ENCODE measurements around the gene GGT6. TPM values are rescaled to one million over a fixed set of nuclear protein-coding genes. Genes with fewer than 3 reads are reported as not detected.

GGT6 gene
- polyA plus RNA-seq, 10 donors, result 0.10 to 2.1 (median 0.15) TPM; not detected in 1

DNA sequence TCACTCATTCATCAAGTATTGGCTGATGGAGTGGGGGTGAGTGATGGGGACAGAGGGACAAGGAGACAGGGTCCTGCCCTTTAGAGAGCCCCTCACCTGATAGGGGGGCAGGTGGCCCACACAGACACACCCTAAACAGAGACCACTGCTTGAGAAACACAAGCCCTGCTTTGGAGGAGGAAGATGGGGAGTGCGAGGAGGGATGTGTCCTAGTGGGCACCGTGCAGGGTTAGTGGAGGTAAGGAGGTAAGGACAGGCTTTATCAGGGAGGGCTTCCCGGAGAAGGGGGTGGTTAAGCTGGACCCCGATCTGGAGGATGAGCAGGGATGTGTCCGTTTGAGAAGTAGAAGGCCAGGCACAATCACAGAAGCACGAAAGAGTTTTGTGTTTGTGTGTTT is 15.8 kb upstream of the GGT6 start:
- DNase-seq, result no peak

DNA sequence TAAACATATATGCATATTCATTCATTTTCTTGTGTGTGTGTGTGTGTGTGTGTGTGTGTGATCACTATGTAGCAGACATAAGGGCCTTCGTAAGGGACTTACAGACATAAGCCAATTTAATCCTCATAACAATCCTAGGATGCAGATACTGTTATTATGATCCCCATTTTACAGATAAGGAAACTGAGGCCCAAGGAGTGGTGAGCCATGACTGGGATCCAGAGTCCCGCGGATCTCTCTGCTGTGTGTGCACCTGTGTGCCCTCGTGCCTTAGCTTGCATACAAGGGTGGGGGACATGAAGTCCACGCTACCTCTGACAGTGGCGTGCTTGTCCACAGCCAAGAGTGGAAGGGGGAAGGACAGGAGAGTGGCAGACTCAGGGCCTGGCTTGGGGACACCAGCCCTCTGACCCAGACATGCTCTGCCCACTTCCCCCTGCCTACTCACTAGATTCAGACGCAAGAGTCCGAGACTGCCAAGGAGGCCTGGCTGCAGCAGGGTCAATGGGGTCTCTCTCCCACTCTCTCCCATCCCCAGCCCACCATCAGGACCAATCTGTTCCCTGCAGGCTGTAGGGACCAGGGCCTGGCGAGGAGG is 14.2 kb upstream of the GGT6 start:
- DNase-seq, result no peak

DNA sequence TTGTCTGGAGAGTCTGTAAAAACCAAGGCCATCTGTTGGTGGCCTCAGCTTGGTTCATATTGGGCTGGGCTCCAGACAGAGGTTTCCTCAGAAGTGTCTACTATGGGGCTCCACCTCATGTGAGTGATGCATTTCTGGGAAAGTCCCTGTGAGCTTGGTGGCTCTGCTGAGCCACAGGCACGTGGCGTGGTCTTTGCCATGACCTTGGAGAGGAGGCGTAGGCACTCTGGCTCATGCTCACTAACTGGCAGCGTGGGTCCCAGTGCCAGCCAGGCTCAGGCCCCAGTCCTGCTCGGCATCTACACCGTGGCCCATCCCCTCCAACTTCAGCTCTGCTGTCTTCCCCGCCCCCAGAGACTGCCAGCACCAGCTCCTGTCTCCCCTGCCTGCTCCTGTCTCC is 13.3 kb upstream of the GGT6 start:
- DNase-seq, result no peak

DNA sequence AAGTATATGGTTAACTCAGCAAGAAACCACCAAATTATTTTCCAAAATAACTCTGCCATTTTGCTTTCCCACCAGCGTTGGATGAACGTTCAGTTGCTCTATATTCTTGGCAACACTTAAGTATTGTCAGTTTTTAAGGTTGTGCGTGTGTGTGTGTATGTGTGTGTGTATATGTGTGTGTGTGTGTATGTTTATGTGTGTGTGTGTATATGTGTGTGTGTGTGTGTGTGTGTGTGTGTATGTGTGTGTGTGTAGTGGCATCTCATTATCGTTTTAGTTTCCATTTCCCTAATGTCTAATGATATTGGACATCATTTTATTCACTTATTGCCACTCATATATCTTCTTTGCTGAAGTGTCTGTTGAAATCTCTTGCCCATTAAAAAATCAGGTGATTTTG is 12.7 kb upstream of the GGT6 start:
- DNase-seq, result no peak

DNA sequence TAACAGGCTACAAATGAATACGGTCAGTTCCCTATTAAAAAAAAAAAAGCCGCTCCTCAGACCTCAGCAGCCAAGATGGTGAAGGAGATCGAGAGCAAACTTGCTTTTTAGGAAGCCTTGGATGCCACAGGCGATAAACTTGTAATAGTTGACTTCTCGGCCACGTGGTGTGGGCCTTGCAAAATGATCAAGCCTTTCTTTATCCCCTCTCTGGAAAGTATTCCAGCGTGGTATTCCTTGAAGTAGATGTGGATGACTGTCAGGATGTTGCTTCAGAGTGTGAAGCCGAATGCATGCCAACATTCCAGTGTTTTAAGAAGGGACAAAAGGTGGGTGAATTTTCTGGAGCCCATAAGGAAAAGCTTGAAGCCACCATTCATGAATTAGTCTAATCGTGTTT is 11.8 kb upstream of the GGT6 start:
- DNase-seq, result no peak

DNA sequence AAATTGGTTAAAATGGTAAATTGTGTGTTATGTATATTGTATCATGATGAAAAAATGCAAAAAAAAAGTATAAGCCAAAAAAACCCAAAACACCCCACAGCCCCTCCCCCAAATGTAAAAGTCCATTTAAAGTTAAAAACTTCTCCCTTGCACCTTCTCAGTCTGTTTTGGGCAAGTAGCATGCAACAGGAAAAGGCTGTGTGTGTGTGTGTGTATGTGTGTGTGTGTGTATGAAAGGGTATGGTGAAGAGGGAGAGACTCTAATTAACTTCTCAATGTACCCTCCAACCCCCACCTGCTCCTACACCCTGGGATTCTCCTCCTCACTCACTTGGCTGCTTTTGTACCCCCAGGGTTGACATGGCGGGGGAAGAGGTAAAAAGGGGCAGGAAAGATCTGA is 9.2 kb upstream of the GGT6 start:
- no peak for DNase-seq

DNA sequence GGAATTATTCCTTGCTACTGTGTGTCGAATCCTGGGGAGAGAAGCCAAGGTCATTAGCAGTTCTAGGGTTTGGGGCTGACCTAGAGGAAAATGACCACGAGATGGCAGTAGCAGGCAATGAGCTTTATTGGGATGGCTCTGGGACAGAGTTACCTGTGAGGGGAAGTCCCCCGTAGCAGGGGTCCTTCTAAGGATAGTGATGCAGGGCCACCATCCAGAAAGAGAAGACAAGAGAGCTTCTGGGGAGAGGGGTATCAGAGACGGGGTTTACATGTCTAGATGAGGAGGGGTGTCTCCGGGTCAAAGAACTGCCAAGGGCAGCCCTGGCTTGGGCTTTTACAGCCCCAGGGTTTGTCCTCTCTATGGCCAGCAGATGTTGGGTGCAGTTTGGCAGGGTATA is 6.4 kb upstream of the GGT6 start:
- DNase-seq, result peak in 2 of 3 donors; percentile 67 to 77

DNA sequence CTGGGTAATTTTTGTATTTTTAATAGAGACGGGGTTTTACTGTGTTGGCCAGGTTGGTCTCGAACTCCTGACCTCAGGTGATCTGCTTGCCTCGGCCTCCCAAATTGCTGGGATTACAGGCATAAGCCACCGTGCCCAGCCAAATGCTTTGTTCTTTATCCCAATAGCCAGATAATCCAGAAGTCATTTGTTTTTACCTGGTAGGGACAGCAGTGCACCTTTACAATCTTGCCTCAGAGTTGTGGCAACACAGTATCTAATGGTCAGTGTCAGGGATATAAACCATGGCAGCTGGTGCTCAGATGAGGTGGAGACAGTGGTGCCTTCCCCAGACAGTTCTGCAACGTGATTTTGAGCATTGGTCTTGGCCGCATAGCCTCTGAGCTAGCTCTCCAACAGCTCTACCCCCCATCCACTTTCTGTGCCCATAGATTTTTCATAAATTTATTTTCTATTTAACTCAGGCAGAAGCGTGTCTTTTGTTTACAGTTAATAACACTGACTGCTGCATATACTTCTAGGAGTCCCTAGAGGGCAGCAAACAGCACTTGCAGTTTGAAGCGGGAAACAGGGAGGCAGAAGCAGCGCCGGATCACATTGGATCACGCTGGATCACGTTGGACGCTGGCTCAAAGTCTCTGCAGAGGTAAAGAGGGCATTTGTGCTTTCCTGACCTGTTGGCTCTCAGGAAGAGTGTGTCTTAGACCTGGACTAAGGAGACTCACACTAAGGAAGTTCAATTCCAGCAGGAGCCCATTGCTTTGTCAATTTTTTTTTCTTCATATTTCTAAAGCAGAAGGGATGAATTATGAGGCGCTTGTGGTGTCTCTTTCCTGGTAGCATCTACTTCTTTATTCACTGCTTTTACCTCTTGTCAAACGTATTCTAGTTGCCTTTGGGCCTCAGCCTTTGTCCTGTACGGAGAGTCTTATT is 5.1 kb upstream of the GGT6 start:
- DNase-seq, result peak; percentile 60 to 85 (median 73)

DNA sequence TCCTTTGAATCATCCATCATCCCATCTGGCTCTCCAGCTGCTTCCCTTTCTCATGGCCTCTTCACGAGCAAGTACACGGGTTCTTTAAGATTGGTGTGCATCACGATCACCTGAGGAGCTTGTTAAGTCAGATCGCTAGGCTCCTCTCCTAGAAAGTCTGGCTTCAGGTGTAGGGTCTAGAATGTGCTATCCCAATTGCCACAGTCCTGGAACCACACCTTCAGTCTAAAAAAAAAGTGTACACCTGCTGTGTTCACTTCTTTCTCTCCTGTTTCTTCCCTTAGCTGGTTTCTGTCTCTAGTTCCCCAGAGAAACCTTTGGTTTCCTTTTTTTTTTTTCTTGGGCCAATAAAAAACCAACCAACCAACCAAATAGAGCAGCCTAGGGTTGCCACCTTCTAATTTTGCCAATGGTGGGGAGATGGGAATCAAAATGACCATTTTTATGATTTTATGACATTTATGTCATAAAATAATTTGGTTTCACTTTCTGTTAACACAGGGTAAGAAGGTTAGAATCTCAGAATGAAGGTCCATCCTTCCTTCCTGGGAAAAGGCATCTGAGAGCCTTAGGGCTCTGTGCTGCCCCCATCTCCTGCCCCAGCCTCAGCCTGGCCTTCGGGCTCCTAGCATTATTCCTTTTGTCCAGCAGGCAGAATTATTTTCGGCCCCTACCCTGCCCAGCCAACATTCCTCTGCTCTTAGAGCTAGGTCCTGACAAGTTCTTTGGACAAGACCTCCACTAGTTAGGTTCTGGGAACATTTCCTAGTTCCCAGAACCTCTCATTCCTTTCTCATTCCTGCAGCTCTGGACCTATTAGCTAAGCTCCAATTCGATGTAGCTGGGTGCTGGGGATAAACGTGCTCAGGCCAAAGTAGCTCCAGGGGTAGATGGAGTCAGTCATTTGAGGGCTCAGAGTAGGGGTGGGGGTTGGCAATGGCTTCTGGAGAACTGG is 1.9 kb upstream of the GGT6 start:
- no peak for DNase-seq

DNA sequence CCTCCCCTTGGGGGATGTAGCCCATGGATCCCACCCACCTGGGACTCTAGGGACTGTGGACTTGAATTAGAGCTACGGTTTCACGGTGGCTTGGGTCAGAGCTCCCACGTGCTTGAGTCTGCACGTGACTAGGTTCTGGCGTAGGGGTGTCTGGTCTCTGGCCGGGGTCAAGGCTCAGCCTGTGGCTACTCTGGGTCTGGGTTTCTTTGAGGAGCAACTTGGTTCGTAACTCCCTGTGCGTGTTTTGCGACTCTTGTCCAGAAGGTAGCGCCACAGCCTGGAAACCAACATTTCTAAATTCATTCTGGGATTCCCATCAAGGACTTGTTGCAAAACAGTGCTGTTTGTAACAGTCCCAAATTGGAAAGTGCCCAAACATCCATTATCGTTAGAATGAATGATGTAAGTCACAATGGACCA is 470 bp upstream of the GGT6 start:
- DNase-seq, result peak in 1 of 3 donors; percentile 52

DNA sequence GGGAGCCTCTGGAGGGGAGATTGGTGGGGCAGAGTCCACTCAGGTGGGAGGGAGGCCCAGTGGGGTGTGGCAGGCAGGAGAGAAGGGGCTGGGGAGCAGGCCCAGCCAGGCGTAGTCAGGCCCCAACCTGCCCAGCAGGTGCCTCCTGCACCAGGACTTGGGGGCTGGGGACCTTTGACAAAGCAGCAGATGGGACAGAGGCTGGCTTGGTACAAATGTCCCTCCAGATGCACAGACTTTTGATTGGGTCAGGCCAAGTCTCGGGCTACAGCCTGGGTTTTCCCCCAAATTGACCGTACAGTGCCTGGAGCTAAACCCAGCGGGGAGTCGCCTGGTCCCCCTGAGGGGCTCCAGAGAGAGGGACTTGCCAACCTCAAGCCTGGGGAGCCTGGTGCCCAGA is 411 bp downstream of the GGT6 start:
- DNase-seq, result no peak

DNA sequence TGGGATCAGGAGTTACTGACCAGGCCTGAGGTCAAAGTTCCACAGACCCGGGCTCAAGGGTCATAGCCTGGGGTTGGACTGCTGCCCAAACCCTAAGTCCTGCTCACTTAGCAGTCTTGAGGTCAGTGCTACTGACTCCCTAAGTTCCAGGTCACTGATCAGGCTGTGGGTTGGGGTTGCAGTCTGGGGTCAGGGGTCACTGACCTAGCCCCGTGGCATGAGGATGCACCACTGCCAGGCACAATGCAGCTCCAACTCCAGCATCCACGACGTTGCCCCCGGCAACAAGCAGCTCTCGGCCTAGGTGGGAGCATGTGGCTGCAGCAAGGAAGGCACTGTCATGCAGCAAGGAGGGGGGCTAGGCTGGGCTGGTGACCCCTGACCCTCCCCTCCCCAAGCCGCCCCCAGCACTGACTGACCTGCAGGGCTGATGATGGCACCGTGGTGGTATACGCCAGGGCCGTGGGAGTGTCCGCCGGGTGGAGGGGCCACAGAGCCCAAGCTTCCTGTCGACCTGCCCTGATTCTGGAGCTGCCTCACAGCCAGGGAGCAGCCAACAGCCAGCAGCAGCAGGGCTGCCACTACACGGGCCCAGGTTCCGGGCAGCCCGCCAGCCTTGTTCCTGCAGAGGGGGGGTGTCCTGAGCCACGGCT is 1.1 kb downstream of the GGT6 start:
- no peak for DNase-seq

DNA sequence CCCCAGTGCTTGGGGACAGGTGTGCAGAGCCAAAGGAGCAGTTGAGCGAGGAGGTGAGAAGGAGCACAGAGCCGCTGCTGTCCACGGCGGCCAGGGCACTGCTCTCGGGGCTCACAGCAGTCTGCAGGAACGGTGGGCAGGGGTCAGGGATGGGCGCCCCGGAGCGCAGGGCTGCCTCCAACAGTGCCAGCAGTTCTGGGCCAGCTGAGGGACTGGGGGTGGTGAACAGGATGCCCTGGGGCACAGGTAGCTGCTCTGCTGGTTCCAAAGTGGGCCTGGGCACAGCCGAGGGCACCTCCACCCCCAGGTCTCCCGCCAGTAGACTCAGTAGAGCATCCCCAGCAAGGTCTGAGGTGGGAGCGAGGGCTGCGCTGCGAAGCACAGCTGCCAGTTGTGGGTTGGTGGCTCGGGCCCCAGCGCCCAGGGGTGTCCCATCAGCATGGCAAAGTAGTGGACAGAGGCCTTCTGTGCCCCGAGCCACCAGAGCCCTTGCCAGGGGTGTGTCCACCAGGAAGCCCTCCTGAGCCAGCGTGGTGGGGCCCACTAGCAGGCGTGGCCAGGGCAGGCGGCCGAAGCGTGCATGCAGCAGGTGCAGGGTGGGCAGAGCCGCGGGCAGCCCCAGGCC is 1.9 kb downstream of the GGT6 start:
- no peak for DNase-seq

DNA sequence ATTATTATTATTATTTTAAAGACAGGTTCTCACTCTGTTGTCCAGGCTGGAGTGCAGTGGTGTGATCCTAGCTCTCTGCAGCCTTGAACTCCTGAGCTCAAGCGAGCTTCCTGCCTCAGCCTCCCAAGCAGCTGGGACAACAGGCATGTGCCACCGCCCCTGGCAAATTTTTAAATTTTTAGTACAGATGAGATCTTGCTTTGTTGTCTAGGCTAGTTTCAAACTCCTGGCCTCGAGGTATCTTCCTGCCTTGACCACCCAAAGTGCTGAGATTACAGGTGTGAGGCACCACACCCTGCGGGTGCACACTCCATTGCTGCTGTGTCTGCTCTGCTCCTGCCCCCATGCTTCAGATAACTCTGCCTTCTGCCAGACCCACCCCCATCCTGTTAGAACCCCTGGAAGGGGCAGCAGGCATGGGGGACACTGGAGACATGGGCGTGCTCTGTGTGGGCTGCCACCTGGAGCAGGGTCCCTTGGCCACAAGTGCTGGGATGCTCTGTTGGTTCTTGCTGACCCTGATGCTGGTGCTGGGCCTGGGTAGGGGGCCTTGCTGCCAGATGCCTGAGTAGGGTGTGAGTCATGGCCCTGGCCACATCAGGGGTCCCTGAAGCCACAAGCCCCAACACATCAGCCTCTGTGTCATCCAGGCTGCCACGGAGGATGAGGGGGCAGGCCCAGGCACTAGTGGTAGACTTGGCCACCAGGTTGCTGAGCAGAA is 2.6 kb downstream of the GGT6 start:
- DNase-seq, result no peak

DNA sequence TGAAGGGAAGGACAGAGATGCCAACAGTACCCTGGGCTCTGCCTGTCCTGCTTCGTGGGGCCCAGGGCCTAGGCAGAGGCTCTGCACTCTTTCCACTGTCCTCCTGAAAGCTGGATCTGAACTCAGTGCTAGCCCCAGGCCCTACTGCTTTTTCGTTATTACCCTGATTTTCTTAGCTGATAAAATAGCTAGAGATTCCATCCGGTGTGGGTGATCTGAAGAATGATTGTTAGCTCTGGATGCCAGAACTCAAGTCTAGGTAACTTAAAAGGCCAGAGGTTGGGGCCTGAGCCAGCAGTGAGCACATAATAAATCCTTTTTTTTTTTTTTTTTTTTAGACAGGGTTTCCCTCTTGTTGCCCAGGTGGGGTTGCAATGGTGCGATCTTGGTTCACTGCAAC is 3.4 kb downstream of the GGT6 start:
- no peak for DNase-seq

DNA sequence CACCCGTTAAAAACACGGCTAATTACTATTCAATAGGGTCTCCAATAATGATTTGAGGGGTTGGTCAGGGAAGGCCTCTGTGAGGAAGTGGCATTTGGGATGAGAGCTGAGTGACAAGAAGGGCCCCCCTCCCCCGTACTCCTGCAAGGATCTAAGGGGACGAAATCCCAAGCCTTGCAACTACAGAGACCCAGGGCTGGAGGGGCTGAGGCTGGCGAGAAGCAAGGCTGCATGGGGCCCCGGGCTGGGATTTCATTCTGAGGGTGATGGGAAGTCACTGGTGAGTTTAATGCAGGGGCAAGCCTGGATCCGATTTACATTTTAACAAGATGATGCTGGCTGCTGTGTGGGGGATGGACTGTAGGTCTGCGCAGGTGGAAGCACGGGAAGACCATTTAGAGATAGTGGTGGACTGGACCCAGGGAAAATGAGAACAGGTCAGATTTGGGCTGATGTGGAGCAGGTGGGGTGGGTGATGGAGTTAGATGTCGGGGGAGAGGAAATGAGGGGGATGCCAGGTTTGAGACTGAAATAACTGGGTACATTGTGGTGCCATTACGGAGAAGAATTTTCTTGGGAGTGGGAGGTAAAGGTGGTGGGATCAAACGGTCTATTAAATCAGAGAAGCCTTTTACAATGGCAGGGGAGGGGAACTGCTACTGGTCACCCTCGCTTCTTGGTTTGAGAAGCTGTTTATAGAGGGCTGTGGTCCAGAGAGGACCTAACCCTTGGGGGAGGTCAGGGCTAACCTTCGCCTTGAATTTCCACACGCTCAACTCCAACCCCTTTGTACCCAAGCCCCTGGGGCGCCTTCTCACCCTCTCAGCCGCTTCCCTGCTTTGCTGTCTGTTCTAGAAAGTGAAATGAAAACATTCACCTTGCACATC is 4.3 kb downstream of the GGT6 start:
- DNase-seq, result no peak

DNA sequence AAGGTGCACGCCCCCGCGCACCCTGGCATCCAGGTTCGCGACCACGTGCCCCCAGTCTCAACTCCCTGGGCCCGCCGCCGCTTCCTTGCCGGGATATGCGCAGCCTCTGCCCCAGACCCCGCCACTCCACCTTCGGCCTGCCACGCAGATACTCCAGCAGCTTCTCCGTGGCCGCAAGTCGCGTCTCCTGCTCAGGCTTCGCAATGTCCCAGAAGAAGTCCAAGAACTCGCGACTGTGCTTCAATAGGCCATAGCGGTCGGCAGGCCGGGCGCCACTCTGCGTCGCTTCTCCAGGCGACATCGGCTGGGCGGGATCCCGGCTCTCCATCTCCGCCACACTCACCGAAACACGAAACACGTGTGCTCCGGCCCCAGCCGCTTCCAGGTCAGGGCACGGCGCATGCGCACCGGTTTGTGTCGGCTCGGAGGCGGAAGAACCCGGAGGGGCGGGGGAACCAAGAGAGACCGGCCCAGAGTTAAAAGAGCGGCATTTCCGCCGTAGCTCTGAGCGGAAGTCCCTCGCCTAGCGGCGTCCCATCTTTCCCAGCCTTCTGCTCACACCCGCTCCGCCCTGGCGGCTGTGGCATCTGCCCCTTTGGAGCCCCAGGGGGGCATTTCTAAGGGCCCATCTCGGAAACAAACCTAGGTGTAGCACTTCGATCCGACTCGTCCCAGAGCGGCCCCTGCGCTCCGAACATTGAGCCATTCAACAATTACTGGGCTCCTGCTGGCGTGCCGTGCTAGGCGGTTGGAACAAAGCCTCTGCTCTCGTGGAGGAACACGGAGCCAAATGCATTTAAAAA is 5.2 kb downstream of the GGT6 start, which contains the start of gene MYBBP1A:
TSS of gene MYBBP1A (minus strand) at position 388 of the 803 bp plus-strand sequence. CDS start at position 328, 60 bp downstream.
- peak; percentile 94 to 98 (median 97) for DNase-seq

DNA sequence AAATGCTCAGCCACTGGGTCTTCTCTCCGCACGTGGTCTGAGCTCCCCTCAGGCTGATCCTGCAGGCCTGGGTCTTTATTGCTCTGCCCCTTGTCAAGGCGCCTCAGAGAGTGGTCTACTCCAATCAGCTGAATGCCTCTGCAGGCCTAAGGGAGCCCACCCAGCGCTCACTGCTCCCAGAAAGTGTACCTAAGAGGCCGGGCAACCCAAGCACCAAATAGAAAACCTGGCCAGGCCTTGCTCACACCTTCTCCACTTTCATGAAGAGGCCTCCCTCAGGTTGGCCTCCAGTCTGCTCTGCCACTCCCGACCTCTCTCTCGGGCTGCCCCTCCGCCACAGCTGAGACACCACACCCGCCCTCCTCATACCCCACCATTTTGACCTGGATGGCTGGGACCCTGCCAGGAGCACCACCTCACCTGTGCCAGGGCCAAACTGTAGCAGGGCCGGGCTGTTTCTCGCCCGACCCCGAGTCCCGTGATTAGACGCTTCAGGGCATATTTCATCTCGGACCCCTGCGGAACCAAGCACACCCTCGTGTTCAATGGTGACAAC is 5.9 kb downstream of the GGT6 start:
- no peak for DNase-seq

Data from muscle of back (tissue), 11 donors.